Measurements from ENCODE around the gene CRELD2. TPM values are rescaled to one million over a fixed set of nuclear protein-coding genes. Genes with fewer than 3 reads are reported as not detected.

CRELD2 gene
- total and polyA plus RNA-seq, 2 of the 13 experiments (the other 11 are each of a cell fraction or from before 2014, with no cell fraction given) = 17.2 to 44.7 TPM

- TF ChIP-seq ZNF281 (CRISPR knock-in tag; IDR thresholded peaks at IDR 0.05; ENCODE audit: borderline replicate concordance) (peak; percentile 35; the same call in 1 of the 2 replicates), ZNF335 (CRISPR knock-in tag; IDR thresholded peaks at IDR 0.05) (peak; percentile 54; the same call in 1 of the 2 replicates), ZNF205 (CRISPR knock-in tag; IDR thresholded peaks at IDR 0.05) (peak; percentile 15; the same call in 1 of the 2 replicates), PAF1 (CRISPR knock-in tag; IDR thresholded peaks at IDR 0.05) (no peak), ATF7 (IDR thresholded peaks at IDR 0.05) (no peak), ATF7 (CRISPR knock-in tag; IDR thresholded peaks at IDR 0.05) (no peak), ZNF407 (CRISPR knock-in tag; IDR thresholded peaks at IDR 0.05; ENCODE audit: not compliant biosample characterization) (no peak), TEAD3 (CRISPR knock-in tag; optimal IDR thresholded peaks at IDR 0.05; ENCODE audit: borderline replicate concordance) (peak; percentile 57), ATF1 (CRISPR knock-in tag; IDR thresholded peaks at IDR 0.05) (no peak), ZNF282 (IDR thresholded peaks at IDR 0.05; ENCODE audit: partially characterized antibody) (no peak), ZNF724P (CRISPR knock-in tag; IDR thresholded peaks at IDR 0.05; ENCODE audit: borderline replicate concordance) (0 out of 2 replicates have a peak, but pooled peaks have one; percentile 21), MED8 (CRISPR knock-in tag; IDR thresholded peaks at IDR 0.05; ENCODE audit: insufficient replicate concordance) (peak; percentile 43), TGIF2 (CRISPR knock-in tag; IDR thresholded peaks at IDR 0.05) (0 out of 2 replicates have a peak, but pooled peaks have one; percentile 49), ZNF816 (CRISPR knock-in tag; IDR thresholded peaks at IDR 0.05; ENCODE audit: borderline replicate concordance) (no peak; the same call in 1 of the 2 replicates), EEA1 (CRISPR knock-in tag; IDR thresholded peaks at IDR 0.05; ENCODE audit: borderline replicate concordance) (no peak), ZNF552 (CRISPR knock-in tag; IDR thresholded peaks at IDR 0.05; ENCODE audit: borderline replicate concordance) (0 out of 2 replicates have a peak, but pooled peaks have one; percentile 44)
Measured at GRCh38 chr22:49937758-49938564, 19.5 kb downstream of the CRELD2 start (continued).

Measured in HepG2 (cell line).